ENCODE measurements around the gene NWD2.

Gene NWD2

DNA sequence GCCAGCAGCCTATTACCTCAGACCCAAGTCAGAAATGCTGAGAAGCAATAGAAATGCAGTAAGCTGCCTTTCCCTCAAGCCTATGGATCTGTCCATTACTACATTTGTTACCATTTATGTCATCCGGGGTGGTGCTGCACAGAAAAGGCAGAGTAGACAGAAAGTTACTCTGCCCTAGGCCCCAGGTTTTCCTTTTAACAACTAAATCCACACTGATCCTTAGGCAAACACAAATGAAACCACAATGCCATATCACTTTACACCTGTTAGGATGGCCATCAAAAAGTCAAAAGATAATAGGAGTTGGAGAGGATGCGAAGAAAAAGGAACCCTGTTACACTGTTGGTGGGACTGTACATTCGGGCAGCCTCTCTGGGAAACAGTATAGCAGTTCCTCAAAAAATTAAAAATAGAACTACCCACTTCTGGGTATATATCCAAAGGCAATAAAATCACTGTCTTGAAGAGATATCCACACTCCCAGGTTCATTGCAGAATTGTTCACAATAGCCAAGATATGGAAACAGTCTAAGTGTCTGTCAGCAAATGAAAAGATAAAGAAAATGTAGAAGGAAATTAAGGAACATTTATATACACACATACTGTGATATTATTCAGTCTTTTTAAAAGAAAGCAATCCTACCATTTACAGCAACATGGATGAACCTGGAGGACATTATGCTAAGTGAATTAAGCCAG is 186.3 kb downstream of the NWD2 start:
- no peaks in the 10 kb centered on the region for H3K27me3 ChIP-seq (ENCODE audit: control insufficient read depth in 1 of 2, insufficient read depth in 2 of 2, low read length in 2 of 2)
- no peaks in the 10 kb centered on the region for H3K4me1 ChIP-seq (ENCODE audit: insufficient read depth, low read length)
- no peak overlapping the region for H3K4me3 ChIP-seq (ENCODE audit: low read depth in 1 of 2, low read length in 2 of 2)
- H3K9me3 ChIP-seq (ENCODE audit: low read length) = no peaks in the 10 kb centered on the region
- H3K9ac ChIP-seq (ENCODE audit: low read length) = no peak overlapping the region
- no peaks in the 10 kb centered on the region for H3K36me3 ChIP-seq (ENCODE audit: insufficient read depth, low read length)
- no peak overlapping the region for H3K27ac ChIP-seq (ENCODE audit: low read depth, low read length)

DNA sequence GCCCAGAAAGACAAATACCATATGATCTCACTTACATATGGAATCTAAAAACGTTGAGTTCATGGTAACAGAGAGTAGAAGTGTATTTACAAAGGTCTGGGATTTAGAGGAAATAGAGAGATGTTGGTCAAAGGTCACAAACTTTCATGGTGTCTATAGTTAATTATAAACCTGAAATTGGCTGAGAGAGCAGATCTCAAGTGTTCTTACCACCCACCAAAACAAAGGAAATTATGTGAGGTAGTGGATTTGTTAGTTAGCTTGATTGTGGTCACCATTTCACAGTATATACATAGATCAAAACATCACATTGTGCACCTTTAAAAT is 186.8 kb downstream of the NWD2 start:
- Histone ChIP-seq H3K4me3 (ENCODE audit: low read depth in 1 of 2, low read length in 2 of 2) (no peak overlapping the region), H3K9ac (ENCODE audit: low read length) (no peak overlapping the region), H3K9me3 (ENCODE audit: low read length) (no peaks in the 10 kb centered on the region), H3K4me1 (ENCODE audit: insufficient read depth, low read length) (no peaks in the 10 kb centered on the region), H3K27ac (ENCODE audit: low read depth, low read length) (no peak overlapping the region), H3K27me3 (ENCODE audit: control insufficient read depth in 1 of 2, insufficient read depth in 2 of 2, low read length in 2 of 2) (no peaks in the 10 kb centered on the region), H3K36me3 (ENCODE audit: insufficient read depth, low read length) (no peaks in the 10 kb centered on the region)

DNA sequence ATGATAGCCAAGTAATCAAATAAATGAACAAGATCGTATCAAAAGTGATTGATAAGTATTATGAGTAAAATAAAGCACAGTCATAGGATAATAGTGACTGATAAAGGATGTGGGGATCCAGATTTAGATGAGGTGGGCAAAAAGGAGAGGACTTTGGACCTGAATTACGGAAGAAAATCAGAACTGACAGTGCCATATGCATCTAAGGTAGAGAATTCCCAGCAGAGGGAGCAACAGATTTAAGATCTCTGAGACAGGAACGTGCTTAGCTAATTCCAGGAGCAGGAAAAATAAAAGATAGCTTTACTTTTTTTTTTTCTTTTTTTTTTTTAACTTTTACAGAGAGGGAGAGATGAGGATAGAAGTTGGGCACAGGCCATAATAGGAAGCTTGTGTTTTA is 189.9 kb downstream of the NWD2 start:
- H3K36me3 ChIP-seq (ENCODE audit: insufficient read depth, low read length) = no peaks in the 10 kb centered on the region
- H3K4me1 ChIP-seq (ENCODE audit: insufficient read depth, low read length) = no peaks in the 10 kb centered on the region
- H3K4me3 ChIP-seq (ENCODE audit: low read depth in 1 of 2, low read length in 2 of 2) = no peak overlapping the region
- H3K9ac ChIP-seq (ENCODE audit: low read length) = no peak overlapping the region
- H3K27ac ChIP-seq (ENCODE audit: low read depth, low read length) = no peak overlapping the region
- H3K9me3 ChIP-seq (ENCODE audit: low read length) = no peaks in the 10 kb centered on the region
- no peaks in the 10 kb centered on the region for H3K27me3 ChIP-seq (ENCODE audit: control insufficient read depth in 1 of 2, insufficient read depth in 2 of 2, low read length in 2 of 2)

DNA sequence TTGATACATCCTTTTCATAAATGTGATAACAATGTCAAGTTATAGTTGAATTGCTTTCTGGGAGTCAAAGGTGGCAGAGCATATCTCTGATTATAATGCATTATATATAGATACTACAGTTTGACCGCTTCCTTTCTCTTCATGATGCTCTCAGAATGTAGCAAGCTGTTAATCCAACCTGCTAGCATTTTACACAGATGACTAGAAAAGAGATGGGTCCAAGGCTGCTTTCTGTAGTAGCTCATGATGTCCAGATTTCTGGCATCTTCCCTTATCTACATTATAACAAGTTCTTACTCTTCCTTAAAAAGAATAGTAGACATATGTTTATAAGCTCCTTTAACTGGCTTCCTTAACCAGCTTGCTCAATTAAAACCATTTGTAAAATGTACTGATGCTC is 192.0 kb downstream of the NWD2 start:
- no peak overlapping the region for H3K9ac ChIP-seq (ENCODE audit: low read length)
- no peak overlapping the region for H3K27ac ChIP-seq (ENCODE audit: low read depth, low read length)
- no peaks in the 10 kb centered on the region for H3K27me3 ChIP-seq (ENCODE audit: control insufficient read depth in 1 of 2, insufficient read depth in 2 of 2, low read length in 2 of 2)
- H3K4me1 ChIP-seq (ENCODE audit: insufficient read depth, low read length) = no peaks in the 10 kb centered on the region
- no peaks in the 10 kb centered on the region for H3K36me3 ChIP-seq (ENCODE audit: insufficient read depth, low read length)
- no peak overlapping the region for H3K4me3 ChIP-seq (ENCODE audit: low read depth in 1 of 2, low read length in 2 of 2)
- no peaks in the 10 kb centered on the region for H3K9me3 ChIP-seq (ENCODE audit: low read length)

DNA sequence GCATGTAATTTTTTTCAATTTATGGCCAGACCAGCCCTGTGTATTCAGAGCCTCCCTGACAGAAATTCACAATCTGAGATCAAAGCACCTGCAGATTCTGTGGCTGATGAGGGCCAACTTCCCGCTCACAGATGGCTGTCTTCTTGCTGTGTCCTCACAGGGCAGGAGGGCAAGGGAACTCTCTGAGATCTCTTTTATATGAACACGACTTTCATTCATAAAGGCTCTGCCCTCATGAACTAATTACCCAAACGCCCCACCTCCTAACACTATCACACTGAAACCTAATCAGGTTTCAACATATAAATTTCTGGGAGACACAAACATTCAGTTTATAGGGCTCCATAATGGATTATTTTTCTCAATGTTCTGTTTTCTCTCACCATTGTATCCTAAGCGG is 192.6 kb downstream of the NWD2 start:
- Histone ChIP-seq H3K9me3 (ENCODE audit: low read length) (no peaks in the 10 kb centered on the region), H3K27ac (ENCODE audit: low read depth, low read length) (no peak overlapping the region), H3K36me3 (ENCODE audit: insufficient read depth, low read length) (no peaks in the 10 kb centered on the region), H3K27me3 (ENCODE audit: control insufficient read depth in 1 of 2, insufficient read depth in 2 of 2, low read length in 2 of 2) (no peaks in the 10 kb centered on the region), H3K4me1 (ENCODE audit: insufficient read depth, low read length) (no peaks in the 10 kb centered on the region), H3K9ac (ENCODE audit: low read length) (no peak overlapping the region), H3K4me3 (ENCODE audit: low read depth in 1 of 2, low read length in 2 of 2) (no peak overlapping the region)

DNA sequence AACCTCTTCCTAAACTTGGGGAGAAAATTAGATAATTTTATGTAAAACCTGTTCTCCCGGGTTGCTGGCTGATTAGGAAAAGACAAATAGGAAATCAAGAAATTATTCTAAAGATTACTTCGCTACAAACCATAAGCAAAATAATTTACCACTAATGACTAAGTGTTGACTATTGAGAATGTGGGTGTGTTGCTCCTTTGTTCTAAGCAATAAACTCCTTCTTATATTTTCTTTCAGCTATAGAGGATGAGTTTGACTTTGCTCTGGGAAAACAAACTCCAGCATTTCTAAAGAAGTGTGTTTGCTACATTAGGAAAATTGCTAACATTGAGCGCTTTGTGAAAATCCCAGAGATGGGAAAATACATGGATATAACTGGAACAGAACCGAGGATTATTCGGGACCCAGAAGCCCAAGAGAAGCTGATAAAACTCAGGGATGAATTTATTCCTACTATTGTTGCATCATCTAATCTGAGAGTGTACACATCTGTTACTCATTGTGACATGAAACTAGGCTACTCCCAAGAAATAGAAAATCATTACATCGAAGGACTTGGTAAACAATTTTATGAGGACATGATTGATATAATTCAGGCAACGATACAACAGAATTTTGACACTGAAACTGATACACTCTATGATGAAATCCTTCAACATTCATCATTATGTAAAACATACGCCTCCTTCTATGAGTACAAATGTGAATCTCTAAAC is 194.2 kb downstream of the NWD2 start:
- Histone ChIP-seq H3K9me3 (ENCODE audit: low read length) (no peaks in the 10 kb centered on the region), H3K27me3 (ENCODE audit: control insufficient read depth in 1 of 2, insufficient read depth in 2 of 2, low read length in 2 of 2) (no peaks in the 10 kb centered on the region), H3K4me3 (ENCODE audit: low read depth in 1 of 2, low read length in 2 of 2) (no peak overlapping the region), H3K9ac (ENCODE audit: low read length) (no peak overlapping the region), H3K27ac (ENCODE audit: low read depth, low read length) (no peak overlapping the region), H3K36me3 (ENCODE audit: insufficient read depth, low read length) (no peaks in the 10 kb centered on the region), H3K4me1 (ENCODE audit: insufficient read depth, low read length) (no peaks in the 10 kb centered on the region)

DNA sequence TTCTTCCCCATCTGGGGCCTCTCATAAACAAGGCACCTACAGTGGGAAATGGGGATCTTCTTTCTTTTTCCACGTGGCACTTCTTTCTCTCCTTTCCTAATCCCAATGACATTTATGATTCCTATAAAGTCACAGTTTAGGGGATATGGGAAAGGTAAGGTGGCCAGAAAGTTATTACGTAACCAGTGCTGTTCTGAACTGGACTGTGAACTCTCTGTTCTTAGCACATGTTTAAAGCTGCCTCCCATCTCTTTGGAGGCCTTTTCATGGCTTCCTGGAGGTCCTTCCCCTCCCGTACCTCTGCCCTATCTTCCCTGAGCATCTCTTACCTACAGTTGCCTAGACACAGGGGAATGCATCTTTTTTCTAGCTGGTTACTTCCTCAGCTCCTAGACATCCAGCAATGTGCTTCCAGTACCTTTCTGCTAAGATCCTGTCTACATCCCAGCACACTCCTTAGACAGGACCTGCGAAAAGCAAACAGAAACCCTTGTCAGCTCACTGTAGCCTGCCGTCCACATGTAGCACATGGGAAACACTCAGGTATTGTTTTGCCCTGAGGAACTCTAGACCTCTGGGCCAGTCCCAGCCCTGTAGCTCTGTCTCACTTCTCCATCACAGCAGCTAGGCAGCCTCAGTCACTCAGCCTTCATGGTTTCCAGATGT is 195.4 kb downstream of the NWD2 start:
- Histone ChIP-seq H3K36me3 (ENCODE audit: insufficient read depth, low read length) (no peaks in the 10 kb centered on the region), H3K4me1 (ENCODE audit: insufficient read depth, low read length) (no peaks in the 10 kb centered on the region), H3K27ac (ENCODE audit: low read depth, low read length) (no peak overlapping the region), H3K4me3 (ENCODE audit: low read depth in 1 of 2, low read length in 2 of 2) (no peak overlapping the region), H3K9ac (ENCODE audit: low read length) (no peak overlapping the region), H3K27me3 (ENCODE audit: control insufficient read depth in 1 of 2, insufficient read depth in 2 of 2, low read length in 2 of 2) (no peaks in the 10 kb centered on the region), H3K9me3 (ENCODE audit: low read length) (no peaks in the 10 kb centered on the region)

DNA sequence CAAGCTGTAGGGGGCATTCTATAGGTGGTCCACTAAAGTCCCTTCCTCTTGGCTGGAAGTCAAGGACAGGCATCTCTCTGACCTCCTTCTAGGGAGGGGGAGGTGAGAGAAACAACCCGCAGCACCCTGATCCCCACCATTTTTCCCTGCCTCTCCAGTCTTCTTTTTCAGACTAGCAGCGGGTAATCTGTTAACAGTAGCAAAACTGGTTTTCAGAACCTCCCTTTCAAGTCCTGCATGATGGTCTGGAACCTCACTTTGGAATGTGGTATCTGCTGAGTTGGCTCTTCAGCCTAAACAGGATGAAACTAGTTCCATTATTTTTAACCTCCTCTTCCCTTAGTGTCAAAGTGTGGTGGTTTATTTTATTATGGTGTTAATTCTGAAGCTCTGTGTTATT is 196.0 kb downstream of the NWD2 start:
- Histone ChIP-seq H3K36me3 (ENCODE audit: insufficient read depth, low read length) (no peaks in the 10 kb centered on the region), H3K27ac (ENCODE audit: low read depth, low read length) (no peak overlapping the region), H3K9me3 (ENCODE audit: low read length) (no peaks in the 10 kb centered on the region), H3K9ac (ENCODE audit: low read length) (no peak overlapping the region), H3K4me1 (ENCODE audit: insufficient read depth, low read length) (no peaks in the 10 kb centered on the region), H3K27me3 (ENCODE audit: control insufficient read depth in 1 of 2, insufficient read depth in 2 of 2, low read length in 2 of 2) (no peaks in the 10 kb centered on the region), H3K4me3 (ENCODE audit: low read depth in 1 of 2, low read length in 2 of 2) (no peak overlapping the region)

DNA sequence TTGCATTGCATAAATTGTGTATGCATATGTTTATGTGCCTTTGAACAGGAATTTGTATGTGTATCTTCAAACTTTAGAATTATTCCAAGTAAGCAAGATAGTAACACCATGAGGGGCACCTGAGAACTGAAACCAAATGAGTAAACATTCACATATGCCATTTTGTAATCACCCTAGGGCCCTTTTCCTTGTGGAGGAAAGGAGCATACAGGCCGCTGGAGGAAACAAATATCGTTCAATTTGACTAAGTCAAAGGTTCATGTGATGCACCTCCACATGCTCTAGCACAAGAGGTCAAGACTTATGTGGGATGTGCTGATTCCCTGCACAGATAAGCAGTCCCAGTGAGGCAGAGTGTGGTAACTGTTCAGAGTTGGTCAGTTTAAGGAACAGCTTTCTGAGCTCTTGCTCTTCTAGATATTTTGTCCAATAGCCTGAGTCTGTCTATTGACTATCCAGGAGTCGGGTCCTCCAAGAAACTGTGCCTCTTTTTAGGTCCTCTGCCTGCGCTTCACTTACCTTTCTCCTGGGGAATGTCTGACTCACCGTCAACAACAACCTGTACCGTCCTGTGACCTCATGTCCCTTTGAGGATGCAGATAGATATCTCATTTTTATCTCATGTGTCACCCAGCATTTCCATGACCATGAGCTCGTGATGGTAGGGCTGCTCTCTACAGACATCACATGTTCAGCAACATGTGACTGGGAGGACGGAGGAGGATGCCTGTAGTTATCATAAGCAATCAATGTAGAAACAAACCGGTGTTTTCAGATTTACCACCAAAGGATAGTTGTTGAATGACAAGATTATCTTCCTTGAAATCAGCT is 196.9 kb downstream of the NWD2 start:
- H3K4me1 ChIP-seq (ENCODE audit: insufficient read depth, low read length) = no peaks in the 10 kb centered on the region
- no peaks in the 10 kb centered on the region for H3K36me3 ChIP-seq (ENCODE audit: insufficient read depth, low read length)
- H3K27ac ChIP-seq (ENCODE audit: low read depth, low read length) = no peak overlapping the region
- no peaks in the 10 kb centered on the region for H3K27me3 ChIP-seq (ENCODE audit: control insufficient read depth in 1 of 2, insufficient read depth in 2 of 2, low read length in 2 of 2)
- H3K4me3 ChIP-seq (ENCODE audit: low read depth in 1 of 2, low read length in 2 of 2) = no peak overlapping the region
- H3K9ac ChIP-seq (ENCODE audit: low read length) = no peak overlapping the region
- no peaks in the 10 kb centered on the region for H3K9me3 ChIP-seq (ENCODE audit: low read length)

DNA sequence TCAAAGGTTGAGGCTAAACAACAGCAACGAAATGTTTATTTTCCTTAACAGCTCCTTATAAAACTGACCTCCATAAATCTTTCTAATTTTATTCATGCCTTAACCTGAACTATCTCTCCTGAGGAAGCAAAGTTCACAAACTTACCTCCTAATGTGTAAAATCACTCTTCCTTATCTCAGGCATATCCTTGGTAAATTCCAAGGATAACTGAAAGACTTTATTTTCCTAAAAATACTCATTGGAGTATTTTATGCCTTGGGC is 197.4 kb downstream of the NWD2 start:
- H3K9ac ChIP-seq (ENCODE audit: low read length) = no peak overlapping the region
- no peak overlapping the region for H3K4me3 ChIP-seq (ENCODE audit: low read depth in 1 of 2, low read length in 2 of 2)
- no peaks in the 10 kb centered on the region for H3K27me3 ChIP-seq (ENCODE audit: control insufficient read depth in 1 of 2, insufficient read depth in 2 of 2, low read length in 2 of 2)
- no peaks in the 10 kb centered on the region for H3K36me3 ChIP-seq (ENCODE audit: insufficient read depth, low read length)
- no peaks in the 10 kb centered on the region for H3K4me1 ChIP-seq (ENCODE audit: insufficient read depth, low read length)
- no peaks in the 10 kb centered on the region for H3K9me3 ChIP-seq (ENCODE audit: low read length)
- H3K27ac ChIP-seq (ENCODE audit: low read depth, low read length) = no peak overlapping the region

DNA sequence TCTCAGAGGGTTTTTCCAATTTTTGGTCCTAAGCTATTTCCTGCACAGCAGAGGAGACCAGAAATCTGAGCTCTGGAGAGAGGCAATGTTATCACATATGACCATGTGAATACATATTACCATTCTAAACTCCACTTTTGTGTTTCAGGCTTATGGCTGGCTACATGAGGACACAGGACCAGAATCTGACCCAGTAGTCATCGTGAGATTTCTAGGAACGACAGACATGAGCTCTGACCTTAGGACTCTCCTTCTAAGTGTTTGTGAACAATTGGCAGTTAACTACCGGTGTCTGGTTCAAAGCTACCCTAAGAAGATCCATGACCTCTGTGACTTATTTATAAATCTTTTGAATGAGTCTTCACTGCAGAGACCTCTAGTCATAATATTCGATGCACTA is 198.6 kb downstream of the NWD2 start:
- Histone ChIP-seq H3K27ac (ENCODE audit: low read depth, low read length) (no peak overlapping the region), H3K4me1 (ENCODE audit: insufficient read depth, low read length) (no peaks in the 10 kb centered on the region), H3K9ac (ENCODE audit: low read length) (no peak overlapping the region), H3K4me3 (ENCODE audit: low read depth in 1 of 2, low read length in 2 of 2) (no peak overlapping the region), H3K9me3 (ENCODE audit: low read length) (no peaks in the 10 kb centered on the region), H3K36me3 (ENCODE audit: insufficient read depth, low read length) (no peaks in the 10 kb centered on the region), H3K27me3 (ENCODE audit: control insufficient read depth in 1 of 2, insufficient read depth in 2 of 2, low read length in 2 of 2) (no peaks in the 10 kb centered on the region)
